Neural crest cell (in vitro differentiated cells): Measurements from ENCODE around the gene BBS4. TPM values are rescaled to one million over a fixed set of nuclear protein-coding genes. Genes with fewer than 3 reads are reported as not detected.

ENCODE experiments used
- DNase-seq: peaks from one replicate; pipeline ENCODE4 v3.0.0; 2021; ENCODE audit warnings: low read depth, mixed read lengths, low spot score
- H3K27ac Mint-ChIP-seq: one replicate; pipeline ENCODE4 v1.8.0; 2021; ENCODE audit warnings: mild to moderate bottlenecking, mixed read lengths; ENCODE audit not compliant: unreplicated experiment
- H3K27me3 Mint-ChIP-seq: 2 replicates; pipeline ENCODE4 v1.8.0; 2021; ENCODE audit warnings: low read depth, mild to moderate bottlenecking, mixed read lengths
- H3K36me3 Mint-ChIP-seq: 2 replicates; pipeline ENCODE4 v1.8.0; 2021; ENCODE audit warnings: low read depth, mild to moderate bottlenecking, mixed read lengths
- H3K4me1 Mint-ChIP-seq: 2 replicates; pipeline ENCODE4 v1.8.0; 2021; ENCODE audit warnings: mixed read lengths
- H3K4me3 Mint-ChIP-seq: one replicate; pipeline ENCODE4 v1.8.0; 2021; ENCODE audit warnings: mild to moderate bottlenecking, mixed read lengths
- H3K9me3 Mint-ChIP-seq: 2 replicates; pipeline ENCODE4 v1.8.0; 2021; ENCODE audit warnings: mixed read lengths
- total RNA-seq: library from RNA; stranded (reverse); gene quantifications from 2 replicates; pipeline ENCODE4 v1.2.1, GENCODE V29; 2021
- TF ChIP-seq, protein P1 (sequence below): fragments of 200-600 bp; sonication (generic); conservative IDR thresholded peaks from 2 replicates; pipeline ENCODE4 v1.5.0; 2021; ENCODE audit warnings: antibody characterized with exemption, mild to moderate bottlenecking

Gene BBS4
- total RNA-seq, 1 donor from 2014 or later = 27.2 TPM

DNA sequence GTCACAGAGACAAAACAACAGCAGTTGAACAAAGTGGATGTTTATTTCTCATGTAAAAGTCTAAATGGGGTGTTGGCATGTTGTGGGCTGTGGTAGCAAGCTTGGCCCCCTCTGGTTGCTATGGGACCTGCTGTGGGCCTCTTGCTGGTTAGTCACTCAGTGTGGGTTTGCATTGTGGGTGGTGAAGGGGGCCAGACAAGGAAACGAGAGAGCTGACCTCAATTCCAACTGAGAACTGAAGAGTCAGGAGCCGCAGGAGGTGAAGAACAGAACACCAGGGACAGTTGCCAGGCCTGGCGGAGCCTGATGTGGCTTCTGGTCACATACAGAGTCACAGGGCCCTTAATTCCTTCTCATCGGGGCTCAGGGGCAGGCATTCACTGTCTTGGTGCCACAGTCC, 99.4 kb downstream of the BBS4 start:
- peaks cover 7% of the 10 kb centered on the region for H3K27me3 Mint-ChIP-seq
- TF ChIP-seq, protein P1, sequence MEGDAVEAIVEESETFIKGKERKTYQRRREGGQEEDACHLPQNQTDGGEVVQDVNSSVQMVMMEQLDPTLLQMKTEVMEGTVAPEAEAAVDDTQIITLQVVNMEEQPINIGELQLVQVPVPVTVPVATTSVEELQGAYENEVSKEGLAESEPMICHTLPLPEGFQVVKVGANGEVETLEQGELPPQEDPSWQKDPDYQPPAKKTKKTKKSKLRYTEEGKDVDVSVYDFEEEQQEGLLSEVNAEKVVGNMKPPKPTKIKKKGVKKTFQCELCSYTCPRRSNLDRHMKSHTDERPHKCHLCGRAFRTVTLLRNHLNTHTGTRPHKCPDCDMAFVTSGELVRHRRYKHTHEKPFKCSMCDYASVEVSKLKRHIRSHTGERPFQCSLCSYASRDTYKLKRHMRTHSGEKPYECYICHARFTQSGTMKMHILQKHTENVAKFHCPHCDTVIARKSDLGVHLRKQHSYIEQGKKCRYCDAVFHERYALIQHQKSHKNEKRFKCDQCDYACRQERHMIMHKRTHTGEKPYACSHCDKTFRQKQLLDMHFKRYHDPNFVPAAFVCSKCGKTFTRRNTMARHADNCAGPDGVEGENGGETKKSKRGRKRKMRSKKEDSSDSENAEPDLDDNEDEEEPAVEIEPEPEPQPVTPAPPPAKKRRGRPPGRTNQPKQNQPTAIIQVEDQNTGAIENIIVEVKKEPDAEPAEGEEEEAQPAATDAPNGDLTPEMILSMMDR = no peak
- peak overlapping the region; percentile 55 for H3K4me3 Mint-ChIP-seq
- H3K9me3 Mint-ChIP-seq = no peaks in the 10 kb centered on the region
- no peaks in the 10 kb centered on the region for H3K36me3 Mint-ChIP-seq
- no peak for DNase-seq
- H3K27ac Mint-ChIP-seq = peak overlapping the region; percentile 75
- peaks cover 42% of the 10 kb centered on the region for H3K4me1 Mint-ChIP-seq

DNA sequence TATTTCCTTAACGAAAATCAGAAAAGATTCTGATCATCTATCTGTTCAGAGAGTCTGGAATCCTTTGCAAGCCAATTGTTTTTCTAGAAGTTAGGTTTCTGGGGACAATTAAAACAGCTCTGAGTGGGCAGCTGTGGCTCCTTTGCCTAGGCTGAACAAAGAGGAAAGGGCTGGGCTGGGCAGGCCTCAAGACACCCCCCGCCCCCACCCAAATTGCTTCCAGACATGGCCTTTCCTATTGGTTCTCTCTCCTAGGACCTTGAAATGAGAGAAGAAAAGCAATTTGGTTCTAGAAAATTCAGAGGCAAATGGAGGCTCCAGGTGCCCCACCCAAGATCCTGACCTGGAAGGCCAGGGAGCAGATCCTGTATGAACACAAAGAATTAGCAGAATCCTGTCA, 99.8 kb downstream of the BBS4 start:
- peak overlapping the region; percentile 55 for H3K4me3 Mint-ChIP-seq
- H3K36me3 Mint-ChIP-seq = no peaks in the 10 kb centered on the region
- DNase-seq = no peak
- peaks cover 11% of the 10 kb centered on the region for H3K27me3 Mint-ChIP-seq
- H3K9me3 Mint-ChIP-seq = no peaks in the 10 kb centered on the region
- H3K4me1 Mint-ChIP-seq = peaks cover 42% of the 10 kb centered on the region
- peak overlapping the region; percentile 75 for H3K27ac Mint-ChIP-seq
- TF ChIP-seq, protein P1 = no peak

DNA sequence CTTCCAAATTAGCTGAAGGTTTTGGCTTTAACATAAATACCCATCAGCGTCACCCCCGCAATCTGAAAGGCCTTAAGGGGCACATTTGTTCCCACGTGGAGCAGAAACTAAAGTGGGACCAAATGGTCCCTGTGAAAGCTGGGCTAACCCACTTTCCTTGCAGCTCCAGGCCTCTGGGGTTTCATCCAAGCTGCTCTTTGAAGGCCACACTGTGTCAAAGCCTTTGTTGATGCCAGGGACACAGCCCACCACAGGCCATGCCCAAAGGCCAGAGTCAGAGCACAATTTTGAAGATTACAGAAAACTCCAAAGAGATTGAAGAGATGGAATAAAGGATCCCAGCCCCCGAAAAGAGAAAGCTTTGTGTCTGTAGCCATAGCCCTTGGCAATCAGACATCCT, 100.2 kb downstream of the BBS4 start:
- Mint-ChIP-seq H3K27me3 (peaks cover 13% of the 10 kb centered on the region), H3K27ac (no peak overlapping the region), H3K36me3 (no peaks in the 10 kb centered on the region), H3K9me3 (no peaks in the 10 kb centered on the region), H3K4me3 (no peak overlapping the region), H3K4me1 (peaks cover 38% of the 10 kb centered on the region)
- TF ChIP-seq, protein P1 = no peak
- no peak for DNase-seq

DNA sequence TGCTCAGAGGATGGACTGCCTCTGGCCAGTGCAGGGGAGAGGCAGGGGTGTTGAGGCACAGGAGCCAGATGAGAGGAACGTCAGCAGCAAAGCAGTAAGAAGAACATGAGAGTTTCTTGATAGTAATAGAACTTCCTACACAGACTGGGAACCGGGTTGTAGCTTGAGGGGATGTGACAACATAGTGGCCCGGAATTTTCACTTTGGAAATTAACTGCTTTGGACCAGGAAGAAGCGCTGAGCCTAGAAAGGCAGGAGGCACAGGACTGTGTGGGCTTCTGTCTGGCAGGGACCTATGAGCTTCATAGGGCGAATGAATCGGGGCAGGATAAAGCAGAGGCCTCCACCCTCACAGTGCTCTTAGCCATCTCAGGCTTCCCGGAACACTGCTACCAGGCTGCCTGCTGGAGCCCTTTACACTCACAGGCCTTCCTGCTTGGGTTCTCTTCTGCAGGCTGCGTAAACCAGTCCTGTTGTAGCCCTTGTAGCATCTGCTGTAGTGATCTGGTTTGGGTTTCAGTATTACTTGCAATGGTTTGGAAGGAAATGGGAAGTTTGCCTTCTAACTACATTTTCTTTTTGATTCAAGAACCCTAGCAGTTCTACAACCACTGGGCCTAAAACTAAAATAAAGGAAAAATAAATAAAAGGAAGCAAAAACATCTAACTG, 100.8 kb downstream of the BBS4 start:
- no peak for DNase-seq
- TF ChIP-seq, protein P1 = no peak
- peaks cover 32% of the 10 kb centered on the region for H3K4me1 Mint-ChIP-seq
- no peaks in the 10 kb centered on the region for H3K36me3 Mint-ChIP-seq
- H3K27me3 Mint-ChIP-seq = peaks cover 13% of the 10 kb centered on the region
- no peak overlapping the region for H3K27ac Mint-ChIP-seq
- peak overlapping the region; percentile 37 for H3K4me3 Mint-ChIP-seq
- H3K9me3 Mint-ChIP-seq = no peaks in the 10 kb centered on the region

DNA sequence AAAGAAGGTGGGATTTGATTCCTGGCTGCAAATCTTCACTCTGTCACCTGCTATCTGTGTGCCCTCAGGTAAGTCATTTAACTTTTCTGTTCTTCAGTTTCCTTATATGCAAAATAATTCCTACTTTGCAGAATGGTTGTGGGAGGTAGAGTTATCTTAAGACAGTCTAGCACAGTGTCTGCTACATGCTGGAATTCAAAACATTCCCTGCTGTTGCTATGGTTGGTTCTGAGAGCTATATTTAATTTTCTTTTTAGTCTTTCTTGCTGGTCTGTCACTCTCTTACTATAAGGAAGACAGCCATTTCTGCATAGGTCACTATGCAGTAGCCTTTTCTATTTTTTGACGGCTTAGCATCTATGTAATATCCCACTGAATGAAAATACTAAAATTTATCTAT, 101.5 kb downstream of the BBS4 start:
- no peak for DNase-seq
- TF ChIP-seq, protein P1 = no peak
- peak overlapping the region; percentile 37 for H3K4me3 Mint-ChIP-seq
- H3K9me3 Mint-ChIP-seq = no peaks in the 10 kb centered on the region
- peaks cover 13% of the 10 kb centered on the region for H3K27me3 Mint-ChIP-seq
- H3K4me1 Mint-ChIP-seq = peaks cover 28% of the 10 kb centered on the region
- H3K36me3 Mint-ChIP-seq = no peaks in the 10 kb centered on the region
- H3K27ac Mint-ChIP-seq = no peak overlapping the region

Other genes starting within 250 kb of the BBS4 start
- 146 and 154 TPM in 2 replicates for gene ARIH1, start 211.9 kb upstream of the BBS4 start, total RNA-seq
- gene GOLGA6B, start 31.5 kb upstream of the BBS4 start, total RNA-seq = not detected in 2 replicates
- not detected in 2 replicates for gene HIGD2B, start within 50 bp of the BBS4 start, total RNA-seq
- gene ADPGK, start 97.6 kb downstream of the BBS4 start, total RNA-seq = 39.7 and 41.8 TPM in 2 replicates